Mammary epithelial cell (primary cell): ENCODE measurements around the gene CPA1.

Experiments used
- EZH2 ChIP-seq: IDR thresholded peaks from 2 replicates; pipeline ENCODE4 v1.6.1; 2012; ENCODE audit warnings: low read length, inconsistent platforms, borderline replicate concordance
- TF ChIP-seq, protein P1 (sequence below), 2 donors: IDR thresholded peaks in 1 of 2; conservative IDR thresholded peaks in 1 of 2; 2 replicates each; pipeline ENCODE4 v1.5.1; 2011 to 2012; ENCODE audit warnings: inconsistent platforms in 2 of 2, low read length in 2 of 2, mild to moderate bottlenecking in 2 of 2, control low read depth in 1 of 2, low read depth in 1 of 2; ENCODE audit not compliant: insufficient read depth in 1 of 2; ENCODE audit errors: extremely low read depth in 1 of 2

DNA sequence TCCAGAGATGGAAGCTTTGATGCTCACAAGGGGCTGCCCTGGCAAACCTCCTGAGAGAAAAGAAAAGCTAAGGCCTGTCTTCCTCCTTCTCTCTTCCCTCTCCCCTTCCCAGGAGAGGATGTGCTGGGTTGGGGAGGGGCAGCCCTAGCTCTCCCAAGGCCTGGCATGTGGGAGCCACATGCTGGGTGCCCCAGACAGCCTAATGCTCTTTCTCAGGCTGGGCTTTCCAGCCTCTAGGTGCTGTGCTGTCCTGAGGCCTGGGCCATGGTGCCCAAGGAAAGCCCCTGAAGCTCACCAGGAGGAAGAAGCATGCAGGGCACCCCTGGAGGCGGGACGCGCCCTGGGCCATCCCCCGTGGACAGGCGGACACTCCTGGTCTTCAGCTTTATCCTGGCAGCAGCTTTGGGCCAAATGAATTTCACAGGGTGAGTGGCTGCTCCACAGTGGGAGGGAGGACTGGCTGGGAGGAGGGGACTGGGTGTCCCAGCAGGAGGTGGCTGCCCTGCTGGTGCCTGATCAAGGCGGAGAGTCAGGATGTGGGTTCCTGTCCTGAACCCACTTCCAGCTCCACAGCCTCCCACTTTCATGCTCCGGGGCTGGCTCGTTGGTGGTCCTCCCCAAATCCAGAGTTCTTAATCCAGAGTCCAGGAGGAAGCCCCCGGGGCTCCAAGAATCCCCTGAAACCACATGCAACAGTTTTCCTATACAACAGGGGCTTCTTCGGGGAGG lies 34.0 kb upstream of the CPA1 start:
- TF ChIP-seq, protein P1, sequence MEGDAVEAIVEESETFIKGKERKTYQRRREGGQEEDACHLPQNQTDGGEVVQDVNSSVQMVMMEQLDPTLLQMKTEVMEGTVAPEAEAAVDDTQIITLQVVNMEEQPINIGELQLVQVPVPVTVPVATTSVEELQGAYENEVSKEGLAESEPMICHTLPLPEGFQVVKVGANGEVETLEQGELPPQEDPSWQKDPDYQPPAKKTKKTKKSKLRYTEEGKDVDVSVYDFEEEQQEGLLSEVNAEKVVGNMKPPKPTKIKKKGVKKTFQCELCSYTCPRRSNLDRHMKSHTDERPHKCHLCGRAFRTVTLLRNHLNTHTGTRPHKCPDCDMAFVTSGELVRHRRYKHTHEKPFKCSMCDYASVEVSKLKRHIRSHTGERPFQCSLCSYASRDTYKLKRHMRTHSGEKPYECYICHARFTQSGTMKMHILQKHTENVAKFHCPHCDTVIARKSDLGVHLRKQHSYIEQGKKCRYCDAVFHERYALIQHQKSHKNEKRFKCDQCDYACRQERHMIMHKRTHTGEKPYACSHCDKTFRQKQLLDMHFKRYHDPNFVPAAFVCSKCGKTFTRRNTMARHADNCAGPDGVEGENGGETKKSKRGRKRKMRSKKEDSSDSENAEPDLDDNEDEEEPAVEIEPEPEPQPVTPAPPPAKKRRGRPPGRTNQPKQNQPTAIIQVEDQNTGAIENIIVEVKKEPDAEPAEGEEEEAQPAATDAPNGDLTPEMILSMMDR (conservative IDR thresholded peaks at IDR 0.05 in 1 of 2, IDR thresholded peaks at IDR 0.05 in 1 of 2; ENCODE audit: extremely low read depth in 1 of 2, insufficient read depth in 1 of 2, low read depth in 1 of 2, low read length in 2 of 2) = no peak
- no peak for TF ChIP-seq EZH2
